Effector CD8-positive, alpha-beta T cell (primary cell): ENCODE data around the gene RING1.

ENCODE experiments used
- DNase-seq: peaks from one replicate; lab custom pipeline; 2025; lab: John Stamatoyannopoulos, UW
- total RNA-seq, 4 experiments: gene quantifications; one replicate each; lab custom pipeline; 2026; lab: John Stamatoyannopoulos, UW

RING1 gene
- 50.8 to 81.3 (median 62.0) reads per million in 4 experiments for total RNA-seq

- DNase-seq, result peak; percentile 77
Measured at GRCh38 chr6:33208091-33208967, at the start of gene RING1. TSS of gene RING1 (plus strand) at chr6:33208500. CDS start at chr6:33208823, 323 bp downstream.

- DNase-seq, result no peak
Measured at GRCh38 chr6:33160096-33160495, 48.2 kb upstream of the RING1 start.

GRCh38 chr6:33160728-33161344 is 47.5 kb upstream of the RING1 start:
- DNase-seq, result no peak

- DNase-seq, result peak; percentile 76
Measured at GRCh38 chr6:33161354-33162331, 46.7 kb upstream of the RING1 start.

GRCh38 chr6:33163540-33163939 is 44.8 kb upstream of the RING1 start:
- DNase-seq, result no peak

- no peak for DNase-seq
Measured at GRCh38 chr6:33164176-33164575, 44.1 kb upstream of the RING1 start.

- no peak for DNase-seq
Measured at GRCh38 chr6:33164665-33165373, 43.5 kb upstream of the RING1 start.

- no peak for DNase-seq
Measured at GRCh38 chr6:33165581-33166258, 42.6 kb upstream of the RING1 start.

- DNase-seq, result no peak
Measured at GRCh38 chr6:33166363-33166762, 41.9 kb upstream of the RING1 start.

GRCh38 chr6:33166811-33167210 is 41.5 kb upstream of the RING1 start:
- DNase-seq, result no peak

GRCh38 chr6:33167374-33168283 is 40.7 kb upstream of the RING1 start:
- DNase-seq, result no peak

GRCh38 chr6:33168284-33168601 is 40.1 kb upstream of the RING1 start:
- no peak for DNase-seq

- DNase-seq, result no peak
Measured at GRCh38 chr6:33168639-33169038, 39.7 kb upstream of the RING1 start.

- no peak for DNase-seq
Measured at GRCh38 chr6:33169291-33170175, 38.8 kb upstream of the RING1 start.

- no peak for DNase-seq
Measured at GRCh38 chr6:33170176-33171015, 37.9 kb upstream of the RING1 start.

- DNase-seq, result no peak
Measured at GRCh38 chr6:33171016-33171879, 37.1 kb upstream of the RING1 start.
